Fibroblast of villous mesenchyme (primary cell): ENCODE measurements around the gene FADS3. TPM values are rescaled to one million over a fixed set of nuclear protein-coding genes. Genes with fewer than 3 reads are reported as not detected.

Experiments used
- DNase-seq: peaks from one replicate; pipeline ENCODE4 v3.0.0-alpha.2; 2010; ENCODE audit warnings: low read depth
- H3K4me3 ChIP-seq: 2 replicates; pipeline ENCODE4 v1.5.1; 2011; ENCODE audit warnings: low read depth, mild to moderate bottlenecking, low read length
- CTCF ChIP-seq: IDR thresholded peaks from 2 replicates; pipeline ENCODE4 v1.5.1; 2012; ENCODE audit warnings: low read depth, mild to moderate bottlenecking, low read length; ENCODE audit not compliant: insufficient read depth
- total RNA-seq: library from RNA; depleted of rRNA; stranded (reverse); fragments of >200 nt; gene quantifications from 2 replicates; pipeline ENCODE4 v1.2.3, GENCODE V29; 2012

The FADS3 gene
- total RNA-seq, 1 donor, result 126 TPM

- no peak for TF ChIP-seq CTCF
- no peak for DNase-seq
- H3K4me3 ChIP-seq, result no peak overlapping the region
Measured at GRCh38 chr11:61908730-61909316, 17.5 kb upstream of the FADS3 start.

GRCh38 chr11:61907871-61908729 is 16.8 kb upstream of the FADS3 start:
- DNase-seq, result no peak
- no peak for TF ChIP-seq CTCF
- no peak overlapping the region for H3K4me3 ChIP-seq

- no peak for TF ChIP-seq CTCF
- no peak for DNase-seq
- no peak overlapping the region for H3K4me3 ChIP-seq
Measured at GRCh38 chr11:61907282-61907681, 15.9 kb upstream of the FADS3 start.

GRCh38 chr11:61906522-61906909 is 15.2 kb upstream of the FADS3 start:
- no peak for DNase-seq
- H3K4me3 ChIP-seq, result no peak overlapping the region
- TF ChIP-seq CTCF, result no peak

GRCh38 chr11:61905801-61906521 is 14.6 kb upstream of the FADS3 start:
- no peak for DNase-seq
- no peak for TF ChIP-seq CTCF
- H3K4me3 ChIP-seq, result no peak overlapping the region

- no peak for TF ChIP-seq CTCF
- no peak for DNase-seq
- H3K4me3 ChIP-seq, result no peak overlapping the region
Measured at GRCh38 chr11:61905067-61905696, 13.8 kb upstream of the FADS3 start.
